ENCODE measurements around the gene CCP110. TPM values are rescaled to one million over a fixed set of nuclear protein-coding genes. Genes with fewer than 3 reads are reported as not detected.

Gene CCP110
- polyA plus RNA-seq, 1 donor = 19.3 TPM

- no peaks in the 10 kb centered on the region for H3K27me3 ChIP-seq (ENCODE audit: control insufficient read depth, insufficient read depth, low read length)
- H3K4me1 ChIP-seq (ENCODE audit: control insufficient read depth, insufficient read depth, low read length) = no peaks in the 10 kb centered on the region
- H3K9me3 ChIP-seq (ENCODE audit: control insufficient read depth, low read depth, low read length) = no peaks in the 10 kb centered on the region
- WGBS (ENCODE audit: insufficient coverage, low lambda C conversion rate) = 100% methylated on average over 1 of the region's 3 CpGs
- peaks cover 27% of the 10 kb centered on the region for H3K36me3 ChIP-seq (ENCODE audit: control insufficient read depth, insufficient read depth, low read length)
- no peak overlapping the region for H3K27ac ChIP-seq (ENCODE audit: low read length)
- DNase-seq = no peak
- no peak overlapping the region for H3K4me3 ChIP-seq (ENCODE audit: low read length)
Observed at GRCh38 chr16:19548144-19548543, 24.4 kb downstream of the CCP110 start.

- H3K27ac ChIP-seq (ENCODE audit: low read length) = no peak overlapping the region
- no peaks in the 10 kb centered on the region for H3K4me1 ChIP-seq (ENCODE audit: control insufficient read depth, insufficient read depth, low read length)
- no peak for DNase-seq
- H3K27me3 ChIP-seq (ENCODE audit: control insufficient read depth, insufficient read depth, low read length) = no peaks in the 10 kb centered on the region
- H3K36me3 ChIP-seq (ENCODE audit: control insufficient read depth, insufficient read depth, low read length) = peaks cover 21% of the 10 kb centered on the region
- no peaks in the 10 kb centered on the region for H3K9me3 ChIP-seq (ENCODE audit: control insufficient read depth, low read depth, low read length)
- no peak overlapping the region for H3K4me3 ChIP-seq (ENCODE audit: low read length)
Observed at GRCh38 chr16:19549673-19550072, 25.9 kb downstream of the CCP110 start.

- Histone ChIP-seq H3K36me3 (ENCODE audit: control insufficient read depth, insufficient read depth, low read length) (peaks cover 2% of the 10 kb centered on the region), H3K4me3 (ENCODE audit: low read length) (peak within 1 kb of the TSS; percentile 78), H3K27me3 (ENCODE audit: control insufficient read depth, insufficient read depth, low read length) (no peaks in the 10 kb centered on the region), H3K4me1 (ENCODE audit: control insufficient read depth, insufficient read depth, low read length) (peaks cover 4% of the 10 kb centered on the region), H3K9me3 (ENCODE audit: control insufficient read depth, low read depth, low read length) (no peaks in the 10 kb centered on the region), H3K27ac (ENCODE audit: low read length) (peak within 1 kb of the TSS; percentile 96)
- DNase-seq = peak; percentile 99 to 100
- no CpG with 5 or more reads among the region's 53 CpGs for WGBS (ENCODE audit: insufficient coverage, low lambda C conversion rate)
Observed at GRCh38 chr16:19555186-19555937, 31.6 kb downstream of the CCP110 start, which contains the start of gene VPS35L. VPS35L (plus strand) TSS chr16:19555703; CDS start chr16:19555730, 27 bp downstream.

- WGBS (ENCODE audit: insufficient coverage, low lambda C conversion rate) = no CpG with 5 or more reads among the region's 19 CpGs
- Histone ChIP-seq H3K36me3 (ENCODE audit: control insufficient read depth, insufficient read depth, low read length) (peaks cover 2% of the 10 kb centered on the region), H3K4me3 (ENCODE audit: low read length) (peak overlapping the region; percentile 78), H3K4me1 (ENCODE audit: control insufficient read depth, insufficient read depth, low read length) (peaks cover 4% of the 10 kb centered on the region), H3K27ac (ENCODE audit: low read length) (peak overlapping the region; percentile 96), H3K27me3 (ENCODE audit: control insufficient read depth, insufficient read depth, low read length) (no peaks in the 10 kb centered on the region), H3K9me3 (ENCODE audit: control insufficient read depth, low read depth, low read length) (no peaks in the 10 kb centered on the region)
- DNase-seq = peak; percentile 8 to 52
Observed at GRCh38 chr16:19555938-19556771, 32.4 kb downstream of the CCP110 start.

- DNase-seq = peak in 1 of 2 donors; percentile 30
- WGBS (ENCODE audit: insufficient coverage, low lambda C conversion rate) = 0% methylated on average over 1 of the region's 10 CpGs
Observed at GRCh38 chr16:19559242-19559910, 35.6 kb downstream of the CCP110 start.

GRCh38 chr16:19560078-19560477 lies 36.3 kb downstream of the CCP110 start:
- Histone ChIP-seq H3K27me3 (ENCODE audit: control insufficient read depth, insufficient read depth, low read length) (no peaks in the 10 kb centered on the region), H3K4me1 (ENCODE audit: control insufficient read depth, insufficient read depth, low read length) (peaks cover 4% of the 10 kb centered on the region), H3K4me3 (ENCODE audit: low read length) (no peak overlapping the region), H3K27ac (ENCODE audit: low read length) (no peak overlapping the region), H3K9me3 (ENCODE audit: control insufficient read depth, low read depth, low read length) (no peaks in the 10 kb centered on the region), H3K36me3 (ENCODE audit: control insufficient read depth, insufficient read depth, low read length) (peaks cover 7% of the 10 kb centered on the region)
- 100% methylated on average over 1 of the region's 4 CpGs for WGBS (ENCODE audit: insufficient coverage, low lambda C conversion rate)
- no peak for DNase-seq

More at GRCh38 chr16:19559242-19559910, 35.6 kb downstream of the CCP110 start:
- Histone ChIP-seq H3K27ac (ENCODE audit: low read length) (no peak overlapping the region), H3K27me3 (ENCODE audit: control insufficient read depth, insufficient read depth, low read length) (no peaks in the 10 kb centered on the region), H3K4me1 (ENCODE audit: control insufficient read depth, insufficient read depth, low read length) (peaks cover 4% of the 10 kb centered on the region), H3K4me3 (ENCODE audit: low read length) (no peak overlapping the region), H3K36me3 (ENCODE audit: control insufficient read depth, insufficient read depth, low read length) (peaks cover 2% of the 10 kb centered on the region), H3K9me3 (ENCODE audit: control insufficient read depth, low read depth, low read length) (no peaks in the 10 kb centered on the region)

- no peak for DNase-seq
- no peaks in the 10 kb centered on the region for H3K27me3 ChIP-seq (ENCODE audit: control insufficient read depth, insufficient read depth, low read length)
- WGBS (ENCODE audit: insufficient coverage, low lambda C conversion rate) = 100% methylated on average over 2 of the region's 4 CpGs
- no peak overlapping the region for H3K27ac ChIP-seq (ENCODE audit: low read length)
- H3K9me3 ChIP-seq (ENCODE audit: control insufficient read depth, low read depth, low read length) = no peaks in the 10 kb centered on the region
- no peak overlapping the region for H3K4me3 ChIP-seq (ENCODE audit: low read length)
- H3K36me3 ChIP-seq (ENCODE audit: control insufficient read depth, insufficient read depth, low read length) = peaks cover 33% of the 10 kb centered on the region
- H3K4me1 ChIP-seq (ENCODE audit: control insufficient read depth, insufficient read depth, low read length) = no peaks in the 10 kb centered on the region
Observed at GRCh38 chr16:19563377-19563776, 39.6 kb downstream of the CCP110 start.

- Histone ChIP-seq H3K4me3 (ENCODE audit: low read length) (no peak overlapping the region), H3K36me3 (ENCODE audit: control insufficient read depth, insufficient read depth, low read length) (peaks cover 51% of the 10 kb centered on the region), H3K4me1 (ENCODE audit: control insufficient read depth, insufficient read depth, low read length) (no peaks in the 10 kb centered on the region), H3K9me3 (ENCODE audit: control insufficient read depth, low read depth, low read length) (no peaks in the 10 kb centered on the region), H3K27me3 (ENCODE audit: control insufficient read depth, insufficient read depth, low read length) (no peaks in the 10 kb centered on the region), H3K27ac (ENCODE audit: low read length) (no peak overlapping the region)
- 100% methylated on average over 1 of the region's 3 CpGs for WGBS (ENCODE audit: insufficient coverage, low lambda C conversion rate)
- no peak for DNase-seq
Observed at GRCh38 chr16:19566362-19566761, 42.6 kb downstream of the CCP110 start.

GRCh38 chr16:19567560-19567959 lies 43.8 kb downstream of the CCP110 start:
- no peak for DNase-seq
- no peaks in the 10 kb centered on the region for H3K27me3 ChIP-seq (ENCODE audit: control insufficient read depth, insufficient read depth, low read length)
- H3K9me3 ChIP-seq (ENCODE audit: control insufficient read depth, low read depth, low read length) = no peaks in the 10 kb centered on the region
- no peak overlapping the region for H3K4me3 ChIP-seq (ENCODE audit: low read length)
- no peak overlapping the region for H3K27ac ChIP-seq (ENCODE audit: low read length)
- peaks cover 58% of the 10 kb centered on the region for H3K36me3 ChIP-seq (ENCODE audit: control insufficient read depth, insufficient read depth, low read length)
- H3K4me1 ChIP-seq (ENCODE audit: control insufficient read depth, insufficient read depth, low read length) = no peaks in the 10 kb centered on the region
- no CpG with 5 or more reads among the region's 8 CpGs for WGBS (ENCODE audit: insufficient coverage, low lambda C conversion rate)

GRCh38 chr16:19573997-19574396 lies 50.3 kb downstream of the CCP110 start:
- Histone ChIP-seq H3K36me3 (ENCODE audit: control insufficient read depth, insufficient read depth, low read length) (peaks cover 74% of the 10 kb centered on the region), H3K9me3 (ENCODE audit: control insufficient read depth, low read depth, low read length) (no peaks in the 10 kb centered on the region), H3K27ac (ENCODE audit: low read length) (no peak overlapping the region), H3K4me1 (ENCODE audit: control insufficient read depth, insufficient read depth, low read length) (no peaks in the 10 kb centered on the region), H3K4me3 (ENCODE audit: low read length) (no peak overlapping the region), H3K27me3 (ENCODE audit: control insufficient read depth, insufficient read depth, low read length) (no peaks in the 10 kb centered on the region)
- WGBS (ENCODE audit: insufficient coverage, low lambda C conversion rate) = 100% methylated on average over 1 of the region's 9 CpGs
- DNase-seq = no peak
